ENCODE results near the gene ZNF185. TPM values are rescaled to one million over a fixed set of nuclear protein-coding genes. Genes with fewer than 3 reads are reported as not detected.

Gene ZNF185
- total RNA-seq, 1 experiment from 2014 or later = 5.9 TPM

GRCh38 chrX:152918707-152919106 is 20.8 kb downstream of the ZNF185 start:
- ChIA-PET POLR2A (no interaction called here), CTCF (no interaction called here)
- Mint-ChIP-seq H3K27me3 (ENCODE audit: insufficient read depth, unreplicated experiment) (no peaks in the 10 kb centered on the region), H3K4me3 (ENCODE audit: unreplicated experiment) (no peak overlapping the region), H3K36me3 (ENCODE audit: insufficient read depth, unreplicated experiment) (no peaks in the 10 kb centered on the region), H3K9me3 (ENCODE audit: unreplicated experiment) (no peaks in the 10 kb centered on the region), H3K27ac (ENCODE audit: unreplicated experiment) (no peak overlapping the region), H3K4me1 (ENCODE audit: low read depth, unreplicated experiment) (no peaks in the 10 kb centered on the region)
- BruUV-seq (replicated peaks) = no TSS peak
- Histone ChIP-seq H3K4me1 (no peaks in the 10 kb centered on the region), H3K27me3 (replicated peaks; ENCODE audit: control insufficient read depth, insufficient read depth, low read length) (no peaks in the 10 kb centered on the region), H3K36me3 (ENCODE audit: control insufficient read depth, insufficient read depth, low read length) (no peaks in the 10 kb centered on the region), H3K9me3 (no peaks in the 10 kb centered on the region), H3K4me3 (ENCODE audit: low read depth, low read length) (no peak overlapping the region)
- no peak for TF ChIP-seq CTCF (IDR thresholded peaks at IDR 0.05; ENCODE audit: insufficient read depth in 1 of 2, low read depth in 1 of 2, low read length in 1 of 2, severe bottlenecking in 1 of 2, unreplicated experiment in 1 of 2)
- no peak for DNase-seq
- intact Hi-C loops (cut with micrococcal nuclease; ENCODE audit: unreplicated experiment) = no loop called here

- Mint-ChIP-seq H3K36me3 (ENCODE audit: insufficient read depth, unreplicated experiment) (no peaks in the 10 kb centered on the region), H3K4me3 (ENCODE audit: unreplicated experiment) (no peak overlapping the region), H3K9me3 (ENCODE audit: unreplicated experiment) (no peaks in the 10 kb centered on the region), H3K4me1 (ENCODE audit: low read depth, unreplicated experiment) (no peaks in the 10 kb centered on the region), H3K27ac (ENCODE audit: unreplicated experiment) (no peak overlapping the region), H3K27me3 (ENCODE audit: insufficient read depth, unreplicated experiment) (no peaks in the 10 kb centered on the region)
- no TSS peak for BruUV-seq (replicated peaks)
- Histone ChIP-seq H3K4me1 (no peaks in the 10 kb centered on the region), H3K27me3 (replicated peaks; ENCODE audit: control insufficient read depth, insufficient read depth, low read length) (no peaks in the 10 kb centered on the region), H3K36me3 (ENCODE audit: control insufficient read depth, insufficient read depth, low read length) (no peaks in the 10 kb centered on the region), H3K9me3 (no peaks in the 10 kb centered on the region), H3K4me3 (ENCODE audit: low read depth, low read length) (no peak overlapping the region)
- ChIA-PET POLR2A (no interaction called here), CTCF (no interaction called here)
- intact Hi-C loops (cut with micrococcal nuclease; ENCODE audit: unreplicated experiment) = no loop called here
- TF ChIP-seq CTCF (IDR thresholded peaks at IDR 0.05; ENCODE audit: insufficient read depth in 1 of 2, low read depth in 1 of 2, low read length in 1 of 2, severe bottlenecking in 1 of 2, unreplicated experiment in 1 of 2) = no peak
- DNase-seq = no peak
Measured at GRCh38 chrX:152923599-152923998, 25.7 kb downstream of the ZNF185 start.

- Histone ChIP-seq H3K27me3 (replicated peaks; ENCODE audit: control insufficient read depth, insufficient read depth, low read length) (no peaks in the 10 kb centered on the region), H3K4me3 (ENCODE audit: low read depth, low read length) (no peak overlapping the region), H3K36me3 (ENCODE audit: control insufficient read depth, insufficient read depth, low read length) (no peaks in the 10 kb centered on the region), H3K4me1 (no peaks in the 10 kb centered on the region), H3K9me3 (no peaks in the 10 kb centered on the region)
- Mint-ChIP-seq H3K4me1 (ENCODE audit: low read depth, unreplicated experiment) (no peaks in the 10 kb centered on the region), H3K9me3 (ENCODE audit: unreplicated experiment) (no peaks in the 10 kb centered on the region), H3K27ac (ENCODE audit: unreplicated experiment) (no peak overlapping the region), H3K36me3 (ENCODE audit: insufficient read depth, unreplicated experiment) (no peaks in the 10 kb centered on the region), H3K4me3 (ENCODE audit: unreplicated experiment) (no peak overlapping the region), H3K27me3 (ENCODE audit: insufficient read depth, unreplicated experiment) (peaks cover 3% of the 10 kb centered on the region)
- intact Hi-C loops (cut with micrococcal nuclease; ENCODE audit: unreplicated experiment) = loop anchor here (1.0 to 5.0 kb wide), 2 partner anchors 22 to 94 kb away; partner anchors contain the start of genes CETN2 and NSDHL
- DNase-seq = no peak
- no TSS peak for BruUV-seq (replicated peaks)
- TF ChIP-seq CTCF (IDR thresholded peaks at IDR 0.05; ENCODE audit: insufficient read depth in 1 of 2, low read depth in 1 of 2, low read length in 1 of 2, severe bottlenecking in 1 of 2, unreplicated experiment in 1 of 2) = no peak
- POLR2A ChIA-PET = no interaction called here
- CTCF ChIA-PET = no interaction called here
Measured at GRCh38 chrX:152925835-152926234, 28.0 kb downstream of the ZNF185 start.

Data from Caco-2 (cell line).